IPS DF 6.9 (cell line): ENCODE data around the gene PILRB.
"Not testable (repeated sequence)": the region's sequence is repeated elsewhere in the genome, so short reads cannot be mapped to it uniquely, and the experiment has no call there.

ENCODE experiments used
- DNase-seq: peaks from one replicate; pipeline ENCODE4 v3.0.0-alpha.2; 2013; ENCODE audit warnings: low read depth, low spot score
- H3K27ac ChIP-seq: one replicate; pipeline ENCODE4 v1.5.1; 2013; ENCODE audit warnings: low read length, control low read depth
- H3K27me3 ChIP-seq: 2 replicates; pipeline ENCODE4 v1.6.1; 2013; ENCODE audit warnings: mild to moderate bottlenecking, low read length; ENCODE audit not compliant: control insufficient read depth, insufficient read depth
- H3K36me3 ChIP-seq: 2 replicates; pipeline ENCODE4 v1.6.1; 2013; ENCODE audit warnings: low read length; ENCODE audit not compliant: control insufficient read depth, insufficient read depth
- H3K4me1 ChIP-seq: 2 replicates; pipeline ENCODE4 v1.6.1; 2013; ENCODE audit warnings: low read length; ENCODE audit not compliant: control insufficient read depth, insufficient read depth
- H3K4me3 ChIP-seq: 2 replicates; pipeline ENCODE4 v1.5.1; 2013; ENCODE audit warnings: mild to moderate bottlenecking, low read length
- H3K9me3 ChIP-seq: 2 replicates; pipeline ENCODE4 v1.6.1; 2013; ENCODE audit warnings: low read length, inconsistent platforms; ENCODE audit not compliant: control insufficient read depth, insufficient read depth
- WGBS: extraction: QIAGEN DNeasy Blood & Tissue Kit; methylation state at CpG from one replicate; pipeline ENCODE4 v1.1.7; 2013; ENCODE audit warnings: mixed read lengths, missing lambda C conversion rate; ENCODE audit not compliant: insufficient read length, insufficient coverage; 5-methylcytosine and 5-hydroxymethylcytosine counted together

The PILRB gene

DNA sequence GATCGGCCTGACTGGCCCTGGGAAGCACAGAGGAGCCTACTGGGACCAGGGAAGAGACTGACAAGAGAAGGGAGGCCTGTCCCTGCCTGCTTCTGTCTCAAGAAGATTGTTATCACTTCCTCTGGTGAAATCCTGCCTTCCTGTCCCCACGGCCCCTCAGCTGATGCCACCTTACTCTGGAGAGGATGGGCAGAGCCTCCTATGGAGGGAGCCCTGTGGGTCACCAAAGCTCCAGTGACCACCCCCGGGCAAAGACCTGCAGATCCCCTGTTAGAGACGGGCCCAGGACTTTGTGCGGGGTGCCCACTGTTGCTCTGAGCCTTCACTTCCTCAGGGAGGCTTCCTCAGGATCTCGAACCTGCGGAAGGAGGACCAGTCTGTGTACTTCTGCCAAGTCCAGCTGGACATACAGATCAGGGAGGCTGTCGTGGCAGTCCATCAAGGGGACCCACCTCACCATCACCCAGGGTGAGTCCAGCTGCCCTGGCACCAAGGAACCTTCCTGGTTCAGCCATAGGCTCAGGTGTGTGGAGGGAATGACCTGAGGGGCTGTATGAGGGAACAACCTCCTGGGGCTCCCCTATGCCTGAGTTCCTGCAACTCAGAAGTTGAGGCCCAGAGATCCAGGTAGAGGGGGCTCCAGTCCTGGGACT, 1.4 kb upstream of the PILRB start:
- peaks cover 61% of the 10 kb centered on the region for H3K36me3 ChIP-seq
- no peak overlapping the region for H3K27ac ChIP-seq
- no peaks in the 10 kb centered on the region for H3K27me3 ChIP-seq
- no CpG with 5 or more reads among the region's 8 CpGs for WGBS
- DNase-seq = no peak
- no peaks in the 10 kb centered on the region for H3K9me3 ChIP-seq
- H3K4me3 ChIP-seq = no peak overlapping the region
- no peaks in the 10 kb centered on the region for H3K4me1 ChIP-seq

DNA sequence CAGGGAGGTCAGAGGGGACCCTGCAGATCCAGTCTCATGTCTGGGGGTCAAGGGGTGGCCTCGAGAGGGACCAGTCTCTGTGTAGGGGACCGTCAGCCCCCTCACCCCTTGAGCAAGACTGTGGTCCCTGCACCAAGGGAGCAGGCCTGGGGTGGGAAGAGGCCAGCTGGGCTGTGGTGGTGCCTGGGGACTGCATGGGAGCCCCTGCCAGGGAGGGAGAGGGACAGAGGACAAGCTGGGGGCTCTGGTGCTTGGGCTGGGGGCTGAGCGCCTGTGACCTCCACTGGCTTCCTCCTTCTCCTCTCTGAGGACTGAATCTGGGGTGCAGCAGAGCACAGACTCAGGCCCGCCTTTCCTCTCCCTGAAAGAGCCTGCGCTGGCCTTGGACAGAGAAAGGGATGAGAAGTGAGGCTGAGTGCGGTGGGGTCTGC, 771 bp upstream of the PILRB start:
- Histone ChIP-seq H3K36me3 (peaks cover 62% of the 10 kb centered on the region), H3K4me3 (no peak overlapping the region), H3K27ac (no peak overlapping the region), H3K9me3 (no peaks in the 10 kb centered on the region), H3K27me3 (no peaks in the 10 kb centered on the region), H3K4me1 (no peaks in the 10 kb centered on the region)
- no CpG with 5 or more reads among the region's 6 CpGs for WGBS
- DNase-seq = no peak

DNA sequence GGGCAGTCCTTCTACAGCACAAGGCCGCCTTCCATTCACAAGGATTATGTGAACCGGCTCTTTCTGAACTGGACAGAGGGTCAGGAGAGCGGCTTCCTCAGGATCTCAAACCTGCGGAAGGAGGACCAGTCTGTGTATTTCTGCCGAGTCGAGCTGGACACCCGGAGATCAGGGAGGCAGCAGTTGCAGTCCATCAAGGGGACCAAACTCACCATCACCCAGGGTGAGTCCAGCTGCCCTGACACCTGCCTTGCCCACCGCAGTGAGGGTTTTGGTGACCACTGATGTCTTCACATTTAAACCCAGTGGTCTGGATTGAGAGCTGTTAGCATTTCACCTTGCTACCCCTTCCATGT, 918 bp downstream of the PILRB start:
- Histone ChIP-seq H3K36me3 (peaks cover 53% of the 10 kb centered on the region), H3K27me3 (no peaks in the 10 kb centered on the region), H3K4me3 (no peak overlapping the region), H3K9me3 (no peaks in the 10 kb centered on the region), H3K4me1 (no peaks in the 10 kb centered on the region), H3K27ac (no peak overlapping the region)
- no peak for DNase-seq
- no CpG with 5 or more reads among the region's 8 CpGs for WGBS

DNA sequence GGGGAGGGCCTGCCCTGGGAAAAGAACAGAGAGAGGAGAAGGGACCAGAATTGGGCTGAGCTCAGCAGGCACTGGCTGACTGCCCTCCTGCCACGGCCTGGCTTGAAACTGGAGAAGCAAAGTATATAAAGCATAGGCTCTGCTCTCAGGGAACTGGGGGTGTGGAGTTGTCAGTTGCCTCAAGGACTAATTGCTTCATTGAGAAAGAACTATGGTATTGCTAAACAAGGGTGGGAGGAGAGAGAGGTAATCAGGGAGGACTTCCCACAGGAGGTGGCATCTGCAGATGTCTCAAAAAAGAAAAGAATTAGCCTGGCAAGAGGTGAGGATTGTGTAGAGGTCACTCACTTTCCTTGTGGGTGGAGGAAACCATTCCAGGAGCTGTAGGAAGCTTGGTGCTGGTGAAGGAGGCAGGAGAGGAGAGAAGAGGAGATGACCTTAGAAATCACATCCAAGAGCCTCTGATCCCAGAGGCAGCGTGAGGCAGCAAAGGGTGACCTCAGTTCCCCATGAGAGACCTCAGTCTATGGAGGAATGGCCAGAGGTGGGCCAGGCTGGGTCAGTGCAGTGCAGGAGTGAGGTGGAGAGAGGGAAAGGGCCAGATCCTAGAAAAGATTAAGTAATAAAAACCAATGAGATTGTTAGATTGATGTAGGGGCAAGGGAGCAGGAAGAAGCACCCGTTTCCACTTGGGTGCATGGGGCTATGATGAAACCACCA, 2.4 kb downstream of the PILRB start:
- Histone ChIP-seq H3K27me3 (no peaks in the 10 kb centered on the region), H3K9me3 (no peaks in the 10 kb centered on the region), H3K4me1 (no peaks in the 10 kb centered on the region), H3K27ac (no peak overlapping the region), H3K4me3 (no peak overlapping the region), H3K36me3 (peaks cover 42% of the 10 kb centered on the region)
- no CpG with 5 or more reads among the region's 3 CpGs for WGBS
- DNase-seq = no peak

DNA sequence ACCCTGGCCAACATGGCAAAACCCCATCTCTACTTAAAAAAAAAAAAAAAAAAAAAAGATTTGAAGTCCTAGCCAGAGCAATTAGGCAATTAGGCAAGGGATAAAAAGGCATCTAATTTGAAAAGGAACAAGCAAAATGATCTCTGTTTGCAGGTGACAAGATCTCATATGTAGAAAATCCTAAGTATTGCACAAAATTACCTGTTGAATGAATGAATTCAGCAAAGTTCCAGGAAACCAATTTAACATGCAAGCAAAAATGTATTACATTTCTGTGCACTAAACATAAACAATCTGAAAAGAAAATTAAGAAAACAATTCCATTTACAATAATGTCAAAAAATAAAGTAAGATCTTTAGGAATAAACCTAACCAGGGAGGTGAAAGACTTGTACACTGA, 5.2 kb downstream of the PILRB start:
- H3K9me3 ChIP-seq = no peaks in the 10 kb centered on the region
- H3K27ac ChIP-seq = no peak overlapping the region
- no peaks in the 10 kb centered on the region for H3K4me1 ChIP-seq
- DNase-seq = no peak
- no peak overlapping the region for H3K4me3 ChIP-seq
- H3K36me3 ChIP-seq = peaks cover 20% of the 10 kb centered on the region
- H3K27me3 ChIP-seq = no peaks in the 10 kb centered on the region

DNA sequence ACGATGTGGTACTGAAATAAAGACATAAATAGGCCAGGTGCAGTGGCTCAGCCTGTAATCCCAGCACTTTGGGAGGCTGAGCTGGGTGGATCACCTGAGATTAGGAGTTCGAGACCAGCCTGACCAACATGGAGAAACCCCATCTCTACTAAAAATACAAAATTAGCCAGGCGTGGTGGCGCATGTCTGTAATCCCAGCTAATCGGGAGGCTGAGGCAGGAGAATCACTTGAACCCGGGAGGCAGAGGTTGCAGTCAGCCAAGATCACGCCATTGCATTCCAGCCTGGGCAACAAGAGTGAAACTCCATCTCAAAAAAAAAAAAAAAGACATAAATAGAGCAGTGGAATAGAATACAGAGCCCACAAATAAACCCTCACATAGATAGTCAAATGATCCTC, 5.9 kb downstream of the PILRB start:
- not testable (repeated sequence) for DNase-seq

DNA sequence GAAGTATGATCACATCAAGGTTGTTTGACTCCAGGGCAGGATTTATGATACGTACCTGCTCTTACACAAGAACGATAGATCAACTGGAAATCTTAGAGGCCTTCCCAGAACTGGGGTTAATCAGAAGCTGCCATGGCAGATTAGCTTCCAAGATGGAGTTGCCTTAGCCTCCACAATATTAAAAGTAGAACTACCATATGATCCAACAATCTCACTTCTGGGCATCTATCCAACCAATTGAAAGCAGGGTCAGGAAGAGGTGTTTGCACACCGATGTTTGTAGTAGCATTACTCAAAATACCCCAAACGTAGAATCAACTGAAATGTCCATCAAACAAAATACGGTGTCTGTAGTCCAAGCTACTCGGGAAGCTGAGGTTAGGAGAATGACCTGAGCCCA, 6.6 kb downstream of the PILRB start:
- H3K36me3 ChIP-seq = peaks cover 8% of the 10 kb centered on the region
- H3K4me3 ChIP-seq = no peak overlapping the region
- H3K27me3 ChIP-seq = no peaks in the 10 kb centered on the region
- no peak overlapping the region for H3K27ac ChIP-seq
- DNase-seq = no peak
- no peaks in the 10 kb centered on the region for H3K9me3 ChIP-seq
- 0 out of 2 replicates have a peak, but pooled peaks cover 3% of the 10 kb centered on the region for H3K4me1 ChIP-seq
- no CpG with 5 or more reads among the region's 6 CpGs for WGBS

More for the DNA sequence above, 5.9 kb downstream of the PILRB start:
- no CpG with 5 or more reads among the region's 7 CpGs for WGBS
- not testable (repeated sequence) for H3K4me1 ChIP-seq, H3K27ac ChIP-seq, H3K9me3 ChIP-seq, H3K4me3 ChIP-seq, H3K27me3 ChIP-seq
- peaks cover 15% of the 10 kb centered on the region for H3K36me3 ChIP-seq

DNA sequence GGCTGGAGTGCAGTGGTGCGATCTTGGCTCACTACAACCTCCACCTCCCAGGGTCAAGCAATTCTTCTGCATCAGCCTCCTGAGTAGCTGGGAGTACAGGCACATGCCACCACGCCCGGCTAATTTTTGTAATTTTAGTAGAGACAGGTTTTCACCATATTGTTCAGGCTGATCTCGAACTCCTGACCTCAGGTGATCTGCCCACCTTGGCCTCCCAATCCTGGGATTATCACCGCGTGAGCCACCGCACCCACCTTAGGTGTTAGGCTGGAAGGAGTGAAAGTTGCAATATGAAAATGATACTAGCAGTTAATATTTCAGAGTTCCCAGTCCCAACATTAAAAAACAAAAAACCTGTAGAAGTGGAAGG, 8.1 kb downstream of the PILRB start:
- not testable (repeated sequence) for DNase-seq, H3K27ac ChIP-seq, H3K4me1 ChIP-seq, H3K4me3 ChIP-seq, H3K36me3 ChIP-seq, H3K9me3 ChIP-seq, H3K27me3 ChIP-seq
- no CpG with 5 or more reads among the region's 7 CpGs for WGBS

DNA sequence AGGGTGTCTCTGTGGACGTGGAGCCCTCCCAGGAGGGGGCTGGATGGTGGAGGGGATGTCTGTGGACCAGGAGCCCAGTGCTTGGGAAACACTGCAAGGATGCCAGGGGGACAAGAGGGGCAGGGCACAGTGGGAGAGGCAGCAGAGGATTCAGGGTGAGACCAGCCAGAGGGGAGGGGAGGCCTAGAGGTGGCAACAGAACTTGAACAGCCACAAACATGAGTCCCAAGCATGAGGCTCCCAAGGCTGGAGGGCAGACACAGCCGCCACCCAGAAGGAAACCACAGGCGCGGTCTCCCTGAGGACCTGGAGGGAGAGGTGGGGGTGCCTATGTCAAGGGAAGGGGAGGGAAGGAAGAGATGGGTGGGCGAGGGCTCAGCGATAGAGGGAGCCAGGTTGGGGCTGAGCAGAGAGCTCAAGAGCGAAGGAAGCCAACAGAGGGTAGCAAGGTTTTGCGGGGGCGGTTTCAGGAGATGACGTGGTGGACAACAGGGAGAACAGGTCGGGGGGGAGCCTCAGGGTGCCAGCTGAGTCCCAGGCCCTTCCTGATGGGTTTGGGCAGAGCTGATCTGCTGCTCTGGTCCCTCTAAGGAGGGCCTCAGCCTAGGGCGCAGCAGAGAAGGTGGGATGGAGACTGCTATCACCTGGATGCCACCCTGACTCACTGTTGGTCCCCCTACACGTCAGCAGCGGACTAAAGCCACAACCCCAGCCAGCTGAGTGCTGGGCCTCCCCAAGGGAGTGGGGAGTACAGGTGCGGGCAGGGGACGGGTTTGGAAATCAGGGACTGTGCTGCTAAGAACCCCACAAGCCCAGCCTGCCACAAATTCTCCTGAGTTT, 8.7 kb downstream of the PILRB start:
- no peak for DNase-seq
- no CpG with 5 or more reads among the region's 16 CpGs for WGBS
- no peaks in the 10 kb centered on the region for H3K27me3 ChIP-seq
- H3K4me1 ChIP-seq = 0 out of 2 replicates have a peak, but pooled peaks cover 5% of the 10 kb centered on the region
- H3K36me3 ChIP-seq = peaks cover under 1% of the 10 kb centered on the region
- H3K27ac ChIP-seq = no peak overlapping the region
- no peak overlapping the region for H3K4me3 ChIP-seq
- H3K9me3 ChIP-seq = no peaks in the 10 kb centered on the region

DNA sequence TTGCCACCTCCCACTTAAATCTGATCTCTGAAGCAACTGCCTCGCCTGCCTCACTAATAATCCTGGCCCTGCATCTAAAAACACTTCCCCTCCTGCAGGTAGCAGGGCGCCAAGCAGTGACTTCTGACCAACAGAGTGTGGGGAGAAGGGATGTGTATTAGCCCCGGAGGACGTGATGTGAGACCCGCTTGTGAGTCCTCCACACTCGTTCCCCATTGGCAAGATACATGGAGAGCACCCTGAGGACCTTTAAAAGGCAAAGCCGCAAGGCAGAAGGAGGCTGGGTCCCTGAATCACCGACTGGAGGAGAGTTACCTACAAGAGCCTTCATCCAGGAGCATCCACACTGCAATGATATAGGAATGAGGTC, 9.3 kb downstream of the PILRB start:
- H3K4me1 ChIP-seq = 0 out of 2 replicates have a peak, but pooled peaks cover 6% of the 10 kb centered on the region
- no peaks in the 10 kb centered on the region for H3K27me3 ChIP-seq
- H3K4me3 ChIP-seq = no peak overlapping the region
- H3K9me3 ChIP-seq = no peaks in the 10 kb centered on the region
- H3K27ac ChIP-seq = no peak overlapping the region
- no peaks in the 10 kb centered on the region; the same call in 1 of the 2 replicates for H3K36me3 ChIP-seq
- WGBS = no CpG with 5 or more reads among the region's 8 CpGs
- no peak for DNase-seq
